C4-2B (cell line): Measurements from ENCODE around the gene MRPL37.

ENCODE experiments used
- ZFX ChIP-seq: fragments of 450-650 bp; IDR thresholded peaks from 2 replicates; pipeline ENCODE4 v1.6.1; 2017
- TF ChIP-seq, protein P1 (sequence below): fragments of 450-650 bp; conservative IDR thresholded peaks from 2 replicates; pipeline ENCODE4 v1.5.1; 2017; ENCODE audit warnings: mild to moderate bottlenecking

DNA sequence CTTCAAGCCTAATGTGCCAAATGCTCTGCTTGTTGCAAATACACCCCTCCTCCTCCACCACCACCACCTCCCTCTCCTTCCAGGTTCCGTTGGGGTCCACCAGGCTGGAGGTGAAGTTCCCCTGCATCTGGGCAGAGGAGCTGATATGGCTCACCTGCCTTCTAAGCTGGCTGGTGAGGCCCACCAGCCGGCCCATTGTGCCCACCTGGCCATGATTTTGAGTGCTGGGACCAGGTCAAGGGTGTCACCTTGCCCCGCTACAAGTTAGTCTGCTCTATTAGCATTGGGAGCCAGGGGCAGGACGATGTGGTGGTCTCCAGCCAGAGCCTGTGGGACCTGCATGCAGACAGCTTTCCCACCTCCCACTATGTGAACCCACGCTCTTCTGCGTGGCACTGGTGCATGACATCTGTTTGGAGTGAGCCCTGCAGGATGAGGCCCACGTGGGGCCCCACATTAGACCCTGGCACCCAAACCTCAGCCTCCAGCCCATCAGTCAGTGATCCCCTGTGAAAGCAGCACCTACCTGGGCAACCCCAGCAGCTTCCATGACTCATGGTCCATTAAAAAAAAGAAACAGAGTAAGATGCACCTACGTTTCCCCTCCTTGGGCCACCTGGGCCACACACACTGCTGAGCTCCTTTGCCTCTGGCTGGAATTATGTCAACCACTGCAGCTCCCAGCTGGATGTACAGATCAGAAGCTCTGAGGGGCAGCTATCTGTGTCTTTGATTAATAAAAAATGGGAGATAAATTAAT is 31.6 kb upstream of the MRPL37 start:
- TF ChIP-seq, protein P1, sequence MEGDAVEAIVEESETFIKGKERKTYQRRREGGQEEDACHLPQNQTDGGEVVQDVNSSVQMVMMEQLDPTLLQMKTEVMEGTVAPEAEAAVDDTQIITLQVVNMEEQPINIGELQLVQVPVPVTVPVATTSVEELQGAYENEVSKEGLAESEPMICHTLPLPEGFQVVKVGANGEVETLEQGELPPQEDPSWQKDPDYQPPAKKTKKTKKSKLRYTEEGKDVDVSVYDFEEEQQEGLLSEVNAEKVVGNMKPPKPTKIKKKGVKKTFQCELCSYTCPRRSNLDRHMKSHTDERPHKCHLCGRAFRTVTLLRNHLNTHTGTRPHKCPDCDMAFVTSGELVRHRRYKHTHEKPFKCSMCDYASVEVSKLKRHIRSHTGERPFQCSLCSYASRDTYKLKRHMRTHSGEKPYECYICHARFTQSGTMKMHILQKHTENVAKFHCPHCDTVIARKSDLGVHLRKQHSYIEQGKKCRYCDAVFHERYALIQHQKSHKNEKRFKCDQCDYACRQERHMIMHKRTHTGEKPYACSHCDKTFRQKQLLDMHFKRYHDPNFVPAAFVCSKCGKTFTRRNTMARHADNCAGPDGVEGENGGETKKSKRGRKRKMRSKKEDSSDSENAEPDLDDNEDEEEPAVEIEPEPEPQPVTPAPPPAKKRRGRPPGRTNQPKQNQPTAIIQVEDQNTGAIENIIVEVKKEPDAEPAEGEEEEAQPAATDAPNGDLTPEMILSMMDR, result no peak
- no peak for TF ChIP-seq ZFX
